Measurements from ENCODE around the gene RAD54L.
"Not testable (repeated sequence)": the region's sequence is repeated elsewhere in the genome, so short reads cannot be mapped to it uniquely, and the experiment has no call there.

The RAD54L gene

DNA sequence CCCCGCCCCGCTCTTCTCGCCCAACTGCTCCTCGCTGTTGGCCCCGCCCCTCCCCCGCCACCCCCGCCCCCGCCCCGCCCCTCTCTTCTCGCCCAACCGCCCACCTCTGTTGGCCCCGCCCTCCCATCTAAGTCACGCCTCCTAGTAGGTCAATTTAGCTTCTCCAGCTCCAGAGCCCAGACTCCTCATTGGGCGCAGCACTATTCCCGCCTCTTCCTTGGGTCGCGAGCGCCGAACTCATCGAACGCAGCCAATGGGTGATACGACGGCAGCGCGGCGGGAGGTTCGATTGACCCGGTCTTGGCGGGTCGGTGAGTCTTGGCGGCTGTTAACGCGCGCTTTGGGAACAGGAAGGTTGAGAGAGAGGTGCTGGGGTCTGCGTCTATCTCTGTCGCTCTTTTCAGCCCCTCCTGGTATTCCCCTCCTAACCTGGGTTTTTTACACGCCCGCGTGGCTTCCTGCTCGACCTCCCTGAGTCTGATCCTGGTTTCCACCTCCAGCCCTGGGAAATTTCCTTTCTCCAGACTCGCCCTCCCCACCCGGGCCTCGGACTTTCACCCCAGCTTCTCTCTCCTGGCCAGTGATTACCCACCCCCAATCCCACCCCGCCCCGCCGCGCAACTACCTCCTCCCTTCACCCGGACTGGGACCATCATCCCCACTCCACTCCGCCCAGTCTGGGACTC is at the start of gene RAD54L:
TSS of gene RAD54L (plus strand) at position 328 of the 686 bp plus-strand sequence. CDS start 643 bp downstream, outside the sequence.
- DNase-seq, result peak; percentile 94 to 99 (median 96)
- intact Hi-C loops (cut with DNase I), result loop anchor here (2.0 kb wide), 1 partner anchor 55 kb away; the partner anchor contains the start of genes LRRC41 and UQCRH

DNA sequence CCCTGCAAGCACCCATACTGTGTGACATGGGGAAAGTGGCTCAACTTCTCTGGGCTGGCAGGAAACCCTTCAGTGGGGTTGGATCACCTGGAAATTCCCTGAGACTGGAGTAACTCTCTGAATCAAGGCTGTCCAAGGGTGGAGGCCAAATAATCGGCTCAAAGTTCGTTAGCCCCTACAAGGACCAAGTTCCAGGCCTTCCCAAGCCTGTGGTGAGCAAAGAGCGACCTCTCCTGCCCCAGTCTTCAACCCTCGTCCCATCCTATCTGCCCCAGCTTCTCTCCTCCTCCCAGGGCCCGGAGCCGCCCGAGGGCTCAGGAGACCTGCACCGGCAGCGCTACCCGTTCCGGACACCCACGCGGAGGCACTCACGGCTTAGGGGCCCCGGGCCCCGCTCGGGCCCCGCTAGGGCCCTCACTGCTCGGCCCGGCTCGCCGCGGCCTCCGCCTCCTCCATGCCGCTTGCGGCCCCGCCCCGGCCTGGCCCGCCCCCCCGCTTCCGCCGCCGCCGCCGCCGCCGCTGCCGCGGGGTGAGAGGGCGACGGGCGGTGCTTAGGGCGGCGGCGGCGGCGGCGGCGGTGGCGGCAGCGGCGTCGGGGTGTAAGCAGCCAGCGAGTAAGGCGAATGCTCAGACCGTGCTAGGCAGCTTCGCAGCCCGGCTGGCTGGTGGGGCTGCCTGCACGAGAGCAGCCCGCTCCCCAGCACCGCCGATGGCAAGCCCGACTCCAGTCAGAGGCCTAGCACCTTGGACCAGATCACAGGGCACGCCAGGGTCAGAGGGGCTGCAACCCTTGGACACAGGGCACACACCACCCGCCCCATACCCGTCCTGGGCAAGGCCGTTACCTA is 49.4 kb upstream of the RAD54L start, which contains the start of gene POMGNT1:
TSS of gene POMGNT1 (minus strand) at position 471 of the 848 bp plus-strand sequence. CDS start 613 bp downstream, outside the sequence.
- DNase-seq, result peak; percentile 48 to 95 (median 68)

DNA sequence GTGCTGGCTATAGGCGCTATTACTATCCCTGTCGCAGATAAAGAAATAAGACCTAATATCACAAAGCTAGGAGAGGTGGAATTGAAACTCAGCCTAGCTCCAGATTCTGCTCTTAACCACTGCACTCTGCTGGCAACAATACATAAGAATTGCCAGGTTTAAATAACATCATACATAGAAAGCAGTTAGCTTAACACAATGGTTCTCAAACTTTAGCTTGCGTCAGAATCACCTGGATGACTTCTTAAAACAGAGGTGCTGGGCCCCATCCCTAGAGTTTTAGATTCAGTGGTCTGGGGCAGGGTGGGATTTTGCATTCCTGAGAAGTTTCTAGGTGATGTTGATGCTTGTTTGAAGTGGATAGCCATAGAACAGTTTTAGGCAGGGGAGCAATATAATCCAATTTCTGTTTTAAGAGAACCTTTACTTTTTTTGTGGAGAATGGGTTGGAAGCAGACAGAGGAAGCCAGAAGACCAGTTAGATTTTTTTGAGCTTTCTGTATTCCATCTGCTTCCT is 48.3 kb upstream of the RAD54L start:
- no peak for DNase-seq
- intact Hi-C loops (cut with DNase I), result loop anchor here (2.0 kb wide), 1 partner anchor 24 kb away; no protein-coding TSS in a partner anchor

More for the DNA sequence above, 49.4 kb upstream of the RAD54L start, which contains the start of gene POMGNT1:
- intact Hi-C loops (cut with DNase I), result loop anchor here (2.0 kb wide), 1 partner anchor 25 kb away; no protein-coding TSS in a partner anchor

DNA sequence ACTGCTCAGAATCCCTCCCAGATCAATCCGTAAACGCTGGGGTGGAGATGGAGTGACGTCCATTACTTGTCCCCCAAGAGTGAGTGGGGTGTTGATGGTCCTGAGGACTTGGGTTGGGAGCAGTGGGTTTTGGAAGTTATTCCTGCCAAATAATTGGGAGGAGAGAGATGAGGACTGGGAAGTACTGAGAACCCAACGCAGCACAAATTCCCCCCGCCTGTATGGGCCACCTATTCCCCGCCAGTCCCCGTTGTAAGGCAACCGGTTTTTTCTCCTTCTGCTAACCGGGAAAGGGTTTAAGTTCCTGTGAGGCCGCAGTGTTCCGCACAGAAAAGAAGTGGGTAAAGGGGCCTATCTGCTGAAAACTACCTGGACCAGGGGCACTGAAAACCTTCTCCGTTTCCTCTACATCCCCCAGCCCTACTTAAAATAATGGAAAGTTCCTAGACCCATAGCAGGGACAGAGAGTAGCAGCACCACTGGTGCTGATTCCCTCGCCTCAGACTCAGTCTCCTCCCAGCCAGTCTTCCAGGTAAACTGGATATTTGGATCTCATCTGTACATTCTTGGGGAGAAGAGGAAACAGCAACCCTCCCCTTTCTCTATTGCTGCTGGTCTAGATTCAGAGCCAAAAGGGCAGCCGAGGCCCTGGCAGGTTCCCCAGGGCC is 43.7 kb upstream of the RAD54L start:
- intact Hi-C loops (cut with DNase I), result no loop called here
- no peak for DNase-seq

DNA sequence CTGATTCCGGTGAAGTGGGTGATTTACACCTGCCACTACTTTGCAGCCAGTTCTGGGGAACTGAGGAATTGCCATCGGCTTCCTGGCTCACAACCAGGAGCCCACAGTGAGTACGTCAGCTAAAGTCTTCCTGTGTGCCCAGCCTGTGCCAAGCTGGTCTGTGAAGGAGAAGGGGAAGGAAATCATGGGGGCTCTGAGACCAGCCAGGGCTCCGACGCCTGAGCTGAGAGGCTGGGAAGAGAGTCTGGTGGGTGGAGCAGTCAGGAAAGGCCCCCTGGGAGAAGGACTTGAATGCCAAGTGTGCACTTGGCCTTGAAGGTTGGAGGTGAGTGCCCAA is 43.2 kb upstream of the RAD54L start:
- intact Hi-C loops (cut with DNase I), result no loop called here
- DNase-seq, result peak in 1 of 10 donors; percentile 86

DNA sequence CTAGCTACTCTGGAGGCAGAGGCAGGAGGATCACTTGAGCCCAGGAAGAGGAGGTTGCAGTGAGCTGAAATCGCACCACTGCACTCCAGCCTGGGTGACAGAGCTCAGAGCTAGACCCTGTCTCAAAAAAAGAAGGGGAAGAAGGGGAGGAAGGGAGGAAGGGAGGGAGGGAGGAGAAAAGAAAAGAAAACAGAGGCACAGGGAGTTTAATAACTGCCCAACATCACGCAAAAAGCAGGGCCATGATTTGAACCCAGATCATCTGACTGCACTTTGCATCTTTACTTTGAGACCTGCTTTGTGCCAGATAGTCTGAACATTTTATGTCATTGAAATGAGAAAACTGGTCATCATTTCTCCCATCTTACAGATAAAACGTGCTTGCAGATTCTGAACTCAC is 42.4 kb upstream of the RAD54L start:
- no peak for DNase-seq
- intact Hi-C loops (cut with DNase I), result no loop called here

DNA sequence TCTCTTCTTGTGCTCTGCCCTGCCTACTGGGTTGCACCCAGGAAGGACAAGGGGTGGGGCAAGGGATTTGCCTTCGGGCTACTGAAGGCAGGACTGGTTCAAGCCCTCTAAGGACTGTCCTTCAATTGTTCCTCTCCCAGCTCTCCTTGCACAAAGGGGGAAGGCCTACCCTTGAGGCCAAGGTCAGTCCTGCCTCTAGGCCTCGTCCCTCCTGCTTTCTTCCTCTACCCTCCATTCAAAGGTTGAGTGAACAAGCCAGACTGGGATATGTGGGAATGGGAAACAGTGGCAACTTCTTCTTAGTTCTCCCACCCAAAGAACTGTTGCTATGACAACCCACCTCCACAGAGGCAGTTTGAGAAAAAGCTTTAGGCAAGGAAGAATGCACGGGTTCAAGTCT is 41.8 kb upstream of the RAD54L start:
- DNase-seq, result no peak
- intact Hi-C loops (cut with DNase I), result no loop called here

DNA sequence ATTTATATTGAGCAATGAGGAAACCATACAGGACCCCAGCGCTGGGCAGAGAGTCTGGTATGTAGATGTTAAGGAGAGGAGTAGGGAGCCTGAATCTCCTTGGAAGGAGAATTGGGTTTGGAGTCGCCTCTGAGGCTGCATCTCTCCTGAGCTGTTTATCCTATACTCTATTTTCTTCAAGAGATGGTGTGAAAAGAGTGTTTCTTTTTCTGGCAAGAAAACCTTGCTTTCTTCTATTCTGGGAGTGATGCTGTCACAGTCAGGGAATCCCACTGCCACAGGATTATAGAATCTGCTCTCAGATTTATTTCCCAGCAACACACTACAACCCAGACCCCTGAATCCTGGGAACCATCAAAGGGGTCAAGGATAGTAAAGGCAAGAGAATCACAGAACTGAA is 41.2 kb upstream of the RAD54L start:
- DNase-seq, result no peak
- intact Hi-C loops (cut with DNase I), result no loop called here

DNA sequence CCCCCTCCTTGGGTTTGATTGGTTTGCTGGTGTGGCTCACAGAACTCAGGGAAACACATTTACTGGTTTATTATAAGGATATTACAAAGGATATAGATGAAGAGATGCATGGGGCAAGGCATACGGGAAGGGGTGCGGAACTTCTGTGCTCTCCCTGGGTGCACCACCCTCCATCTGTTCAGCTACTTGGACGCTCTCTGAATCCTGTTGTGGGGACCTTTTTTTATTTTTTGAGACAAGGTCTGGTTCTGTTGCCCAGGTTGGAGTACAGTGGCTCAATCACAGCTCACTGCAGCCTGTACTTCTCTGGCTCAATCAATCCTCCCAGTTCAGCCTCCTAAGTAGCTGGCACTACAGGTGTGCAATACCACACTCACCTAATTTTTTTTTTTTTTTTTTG is 37.0 kb upstream of the RAD54L start:
- no peak for DNase-seq
- intact Hi-C loops (cut with DNase I), result no loop called here

DNA sequence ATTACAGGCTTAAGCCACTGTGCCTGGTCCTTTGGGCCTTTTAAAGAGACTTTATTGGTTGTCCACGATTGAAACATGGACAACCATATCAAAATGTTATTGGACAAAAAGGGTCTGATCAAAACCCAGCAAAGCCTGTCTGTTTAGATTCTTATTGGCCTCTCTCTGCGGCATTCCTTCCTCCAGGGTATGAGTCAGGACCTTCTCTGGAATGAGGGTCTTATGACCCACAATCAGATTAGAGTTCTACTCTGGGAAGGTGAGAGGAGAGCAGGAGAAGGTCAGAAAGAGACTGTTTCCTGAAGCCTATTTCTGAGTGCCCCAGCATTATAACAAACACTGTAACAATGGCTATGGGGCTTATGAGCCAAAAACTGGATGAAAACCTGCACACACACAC is 36.5 kb upstream of the RAD54L start:
- intact Hi-C loops (cut with DNase I), result no loop called here
- DNase-seq, result no peak

DNA sequence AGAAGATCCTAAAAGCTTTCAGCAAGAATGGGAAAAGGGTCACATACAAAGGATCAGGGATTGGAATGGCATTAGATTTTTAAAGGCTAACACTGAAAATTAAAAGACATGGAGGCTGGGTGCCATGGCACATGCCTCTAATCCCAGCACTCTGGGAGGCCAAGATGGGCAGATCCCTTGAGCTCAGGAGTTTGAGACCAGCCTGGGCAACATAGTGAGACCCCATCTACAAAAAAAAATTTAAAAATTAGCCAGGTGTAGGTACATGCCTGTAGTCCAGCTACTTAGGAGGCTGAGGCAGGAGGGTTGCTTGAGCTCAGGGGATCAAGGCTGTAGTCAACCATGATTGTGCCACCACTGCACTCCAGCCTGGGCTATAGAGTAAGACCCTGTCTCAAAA is 32.1 kb upstream of the RAD54L start:
- no peak for DNase-seq
- intact Hi-C loops (cut with DNase I), result no loop called here

DNA sequence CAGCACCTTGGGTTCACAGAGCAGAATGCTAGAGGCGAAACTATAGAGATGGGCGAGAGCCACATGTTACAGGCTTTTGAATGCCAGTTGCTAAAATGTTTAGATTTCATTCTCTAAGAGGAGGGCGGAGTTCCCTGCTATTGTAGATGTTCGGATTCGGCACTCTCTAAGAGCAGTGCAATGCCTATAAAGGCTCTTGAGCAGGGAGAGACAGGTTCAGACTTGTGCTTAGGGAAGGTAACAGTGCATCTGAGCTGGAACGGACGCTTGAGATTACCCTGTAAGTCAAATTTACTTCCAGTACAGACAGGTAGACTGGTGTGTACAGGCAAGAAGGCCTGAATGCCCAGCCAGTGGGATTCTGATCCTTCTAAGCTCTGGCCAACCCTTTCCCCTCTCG is 29.1 kb upstream of the RAD54L start:
- intact Hi-C loops (cut with DNase I), result no loop called here
- DNase-seq, result no peak

DNA sequence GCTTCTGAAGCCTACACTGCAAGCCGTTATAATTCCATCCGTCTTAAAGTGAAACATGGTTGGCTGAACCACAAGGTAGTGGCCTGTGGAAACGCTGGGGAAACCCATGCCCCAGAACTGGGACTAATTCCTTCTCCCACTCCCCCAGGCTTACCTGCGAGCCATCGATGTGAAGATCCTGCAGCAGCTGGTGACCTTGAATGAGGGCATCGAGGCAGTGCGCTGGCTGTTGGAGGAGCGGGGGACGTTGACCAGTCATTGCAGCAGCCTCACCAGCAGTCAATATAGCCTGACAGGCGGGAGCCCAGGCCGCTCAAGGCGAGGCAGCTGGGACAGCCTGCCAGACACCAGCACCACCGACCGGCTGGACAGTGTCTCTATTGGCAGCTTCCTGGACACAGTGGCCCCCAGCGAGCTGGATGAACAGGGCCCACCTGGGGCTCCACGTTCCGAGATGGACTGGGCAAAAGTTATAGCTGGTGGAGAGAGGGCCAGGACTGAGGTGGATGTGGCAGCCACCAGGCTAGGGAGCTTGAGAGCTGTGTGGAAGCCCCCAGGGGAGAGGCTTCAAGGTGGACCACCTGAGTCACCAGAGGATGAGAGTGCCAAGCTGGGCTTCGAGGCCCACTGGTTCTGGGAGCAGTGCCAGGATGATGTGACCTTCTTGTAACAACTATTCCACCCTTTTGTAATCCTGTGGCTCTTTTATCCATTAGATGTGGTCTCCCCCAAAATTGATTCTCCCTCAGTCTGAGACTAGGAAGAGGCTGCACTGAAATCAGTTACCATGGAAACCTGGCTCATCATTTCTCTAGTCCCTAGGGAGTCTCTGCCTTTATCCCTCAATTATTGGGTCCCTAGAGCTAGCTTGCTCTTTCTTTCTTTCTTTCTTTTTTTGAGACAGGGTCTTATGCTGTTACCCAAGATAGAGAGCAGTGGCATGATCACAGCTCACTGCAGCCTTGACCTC is 27.7 kb upstream of the RAD54L start:
- intact Hi-C loops (cut with DNase I), result no loop called here
- DNase-seq, result peak in 2 of 10 donors; percentile 34 to 82

DNA sequence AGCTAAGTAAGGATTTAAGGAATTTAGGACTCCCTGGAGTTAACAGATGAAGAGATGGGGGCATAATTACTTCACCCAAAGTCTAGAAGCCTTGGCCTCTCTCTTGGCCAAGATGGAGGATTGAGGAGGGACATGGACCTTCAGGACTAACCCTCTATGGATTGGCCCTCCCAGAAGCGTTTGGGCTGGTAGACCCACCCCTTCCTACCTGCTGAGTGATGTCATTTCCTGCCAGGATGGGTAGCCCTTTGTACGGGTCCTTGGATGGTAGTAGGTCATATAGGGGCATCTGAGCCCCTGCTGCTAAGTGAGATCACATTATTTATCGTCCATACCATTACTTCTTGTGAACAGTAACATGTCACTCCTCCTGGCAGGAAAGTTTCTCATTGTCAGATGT is 26.8 kb upstream of the RAD54L start:
- intact Hi-C loops (cut with DNase I), result no loop called here
- DNase-seq, result no peak

DNA sequence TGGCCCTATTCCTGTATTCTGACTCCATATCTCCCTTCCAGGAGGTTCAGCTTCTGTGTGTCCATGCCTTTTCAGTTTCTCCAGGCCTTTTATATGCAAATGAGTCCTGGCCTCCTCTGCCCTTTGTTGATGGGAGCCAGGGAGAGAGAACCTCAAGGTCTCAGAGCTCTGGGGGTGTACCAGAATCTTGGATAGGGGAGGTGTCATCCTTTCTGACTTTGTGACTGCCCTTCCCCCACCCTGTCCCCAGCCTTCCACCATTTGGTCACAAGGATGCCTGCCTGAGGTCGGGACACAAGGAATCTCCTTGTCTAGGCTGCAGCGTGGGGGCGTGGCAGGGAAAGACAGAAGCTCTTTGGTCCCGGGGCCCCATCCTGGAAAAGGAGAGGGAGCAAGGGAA is 25.8 kb upstream of the RAD54L start:
- peak; percentile 59 to 97 (median 85) for DNase-seq
- intact Hi-C loops (cut with DNase I), result loop anchor here (2.0 kb wide), 1 partner anchor 23 kb away; the partner anchor contains the start of gene POMGNT1

DNA sequence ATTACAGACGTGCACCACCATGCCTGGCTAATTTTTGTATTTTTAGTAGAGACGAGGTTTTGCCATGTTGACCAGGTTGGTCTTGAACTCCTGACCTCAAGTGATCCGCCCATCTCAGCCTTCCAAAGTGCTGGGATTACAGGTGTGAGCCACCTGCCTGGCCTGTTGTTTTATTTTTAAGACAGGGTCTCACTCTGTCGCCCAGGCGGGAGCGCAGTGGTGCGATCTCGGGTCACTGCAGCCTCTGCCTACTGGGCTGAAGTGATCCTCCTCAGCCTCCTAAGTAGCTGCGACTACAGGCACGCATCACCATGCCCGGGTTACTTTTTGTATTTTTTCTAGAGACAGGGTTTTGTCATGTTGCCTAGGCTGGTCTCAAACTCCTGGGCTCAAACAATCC is 24.5 kb upstream of the RAD54L start:
- intact Hi-C loops (cut with DNase I), result loop anchor here (1.0 to 2.0 kb wide), 3 partner anchors 24 to 186 kb away; partner anchors contain the start of gene POMGNT1
- DNase-seq, result not testable (repeated sequence)

DNA sequence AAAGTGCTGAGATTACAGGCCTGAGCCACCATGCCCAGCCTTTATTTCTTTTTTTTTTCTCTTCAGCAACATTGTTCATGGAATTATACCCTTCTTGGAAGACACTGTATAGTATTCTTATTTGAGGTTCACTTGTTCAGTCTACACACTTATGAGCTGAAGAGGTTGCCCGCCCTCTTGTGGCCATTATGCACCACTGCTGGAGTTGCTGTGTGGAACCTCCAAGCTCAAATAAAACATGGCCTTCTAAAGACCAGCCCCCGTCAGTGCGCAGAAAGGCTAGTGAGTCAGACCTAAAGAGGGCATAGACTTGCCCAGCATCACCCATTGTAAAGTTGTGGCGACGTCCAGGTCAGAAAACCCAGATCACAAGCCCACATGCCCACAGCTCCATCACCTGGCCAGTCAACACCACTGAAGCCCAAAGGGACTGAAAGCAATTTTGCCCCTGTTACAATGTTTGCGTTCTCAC is 24.1 kb upstream of the RAD54L start:
- DNase-seq, result peak; percentile 55 to 97 (median 76)
- intact Hi-C loops (cut with DNase I), result loop anchor here (1.0 to 2.0 kb wide), 3 partner anchors 25 to 186 kb away; partner anchors contain the start of gene POMGNT1

DNA sequence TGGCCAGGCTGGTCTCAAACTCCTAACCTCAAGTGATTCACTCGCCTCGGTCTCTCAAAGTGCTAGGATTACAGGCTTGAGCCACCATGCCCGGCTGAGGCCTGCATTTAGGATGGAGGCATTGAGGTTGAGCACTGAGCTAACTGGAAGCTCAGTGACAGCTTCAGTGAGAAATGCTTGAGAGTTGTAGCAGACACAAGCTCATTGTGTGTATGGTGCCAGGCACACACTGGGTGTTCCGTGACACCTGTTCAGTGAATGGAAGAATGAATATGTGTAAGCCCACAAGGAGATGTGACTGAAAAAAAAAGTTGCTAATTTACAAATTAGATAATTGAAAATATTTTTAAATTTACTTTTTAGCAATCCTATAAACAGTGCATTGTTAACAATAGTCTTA is 22.6 kb upstream of the RAD54L start:
- DNase-seq, result no peak
- intact Hi-C loops (cut with DNase I), result no loop called here

DNA sequence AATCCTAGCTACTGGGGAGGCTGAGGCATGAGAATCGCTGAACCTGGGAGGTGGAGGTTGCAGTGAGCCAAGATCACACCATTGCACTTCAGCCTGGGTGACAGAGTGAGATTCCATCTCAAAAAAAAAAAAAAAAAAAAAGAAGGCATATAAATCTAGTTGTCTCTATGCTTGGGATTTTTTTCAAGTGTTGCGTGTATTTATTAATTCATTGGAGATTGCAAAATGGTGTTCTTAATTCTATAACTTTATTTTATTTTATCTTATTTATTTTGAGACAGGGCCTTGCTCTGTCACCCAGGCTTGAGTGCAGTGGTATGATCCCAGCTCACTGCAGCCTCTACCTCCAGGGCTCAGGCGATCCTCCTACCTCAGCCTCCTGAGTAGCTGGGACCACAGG is 16.3 kb upstream of the RAD54L start:
- DNase-seq; intact Hi-C loops (cut with DNase I): not testable (repeated sequence)

Measured in posterior cingulate gyrus (tissue), 11 donors.